GM18867 (cell line): ENCODE data around the gene VEGFC.

Experiments used
- ATAC-seq: cut with Tn5 transposase; IDR thresholded peaks from one replicate; pipeline ENCODE4 v1.9.1; 2021; ENCODE audit warnings: mild to moderate bottlenecking, moderate library complexity; ENCODE audit not compliant: unreplicated experiment

The VEGFC gene

GRCh38 chr4:176709417-176709816 is 83.3 kb downstream of the VEGFC start:
- ATAC-seq = no peak

GRCh38 chr4:176708771-176709311 is 83.9 kb downstream of the VEGFC start:
- ATAC-seq = no peak

DNA sequence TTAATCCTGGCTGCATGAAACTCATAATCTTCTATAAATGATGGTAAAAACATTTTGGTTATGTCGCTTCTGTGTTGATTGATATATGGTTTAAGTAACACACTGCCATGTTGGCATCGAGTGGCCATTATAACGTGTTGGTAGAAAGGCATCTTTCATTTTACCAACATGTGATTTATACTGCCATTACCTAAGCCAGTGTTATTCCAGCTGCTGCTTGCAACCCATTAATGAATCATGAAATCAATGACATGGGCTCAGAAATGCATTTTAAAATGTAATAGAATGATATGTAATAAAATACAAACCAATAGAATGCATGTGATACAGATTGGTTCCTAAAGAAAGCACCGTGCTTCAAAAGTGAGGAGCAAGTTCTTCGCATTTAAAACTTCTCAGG is 102.0 kb downstream of the VEGFC start:
- no peak for ATAC-seq

GRCh38 chr4:176680668-176681180 is 112.0 kb downstream of the VEGFC start:
- no peak for ATAC-seq

- ATAC-seq = no peak
These were observed 115.8 kb downstream of the VEGFC start for GRCh38 chr4:176676901-176677300.

DNA sequence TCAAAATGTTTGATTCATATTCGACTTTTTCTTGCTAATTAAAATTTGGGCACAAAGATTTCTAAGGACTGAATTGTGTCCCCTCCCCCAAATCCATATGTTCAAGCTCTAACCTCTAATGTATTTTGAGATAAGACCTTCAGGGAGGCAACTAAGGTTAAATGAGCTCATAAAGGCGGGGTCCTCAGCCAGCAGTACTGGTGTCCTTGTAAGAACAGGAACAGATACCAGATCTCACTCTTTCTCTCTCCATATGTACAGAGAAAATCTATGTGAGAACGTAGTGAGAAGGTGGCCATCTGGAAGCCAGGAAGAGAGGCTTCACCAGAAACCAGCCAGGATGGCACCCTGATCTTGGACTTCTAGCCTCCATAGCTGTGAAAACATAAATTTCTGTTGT is 116.9 kb downstream of the VEGFC start:
- no peak for ATAC-seq

DNA sequence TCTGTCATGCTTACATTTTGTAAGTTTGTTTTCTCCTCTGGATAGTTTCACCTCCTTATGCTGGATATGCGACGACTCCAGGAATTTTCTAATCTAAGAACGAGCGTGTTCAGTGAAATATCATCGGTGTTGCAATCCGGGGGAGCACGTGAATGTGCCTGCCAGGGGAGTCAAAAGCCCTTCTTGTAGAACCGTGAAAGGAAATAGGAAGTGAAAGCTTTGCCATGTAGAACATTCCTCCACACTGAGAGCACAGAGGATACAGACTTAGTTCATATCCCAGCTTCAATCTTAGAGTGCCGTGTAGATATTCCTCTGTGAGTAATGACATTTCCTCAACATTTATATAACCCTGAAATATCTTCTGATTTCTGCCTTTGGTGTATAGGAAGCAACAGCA is 121.2 kb downstream of the VEGFC start:
- no peak for ATAC-seq

GRCh38 chr4:176668324-176668723 is 124.4 kb downstream of the VEGFC start:
- ATAC-seq = no peak

- ATAC-seq = no peak
These were observed 127.8 kb downstream of the VEGFC start for GRCh38 chr4:176664964-176665363.

- ATAC-seq = no peak
These were observed 132.2 kb downstream of the VEGFC start for GRCh38 chr4:176660561-176660960.

- ATAC-seq = no peak
These were observed 136.6 kb downstream of the VEGFC start for GRCh38 chr4:176656108-176656507.

DNA sequence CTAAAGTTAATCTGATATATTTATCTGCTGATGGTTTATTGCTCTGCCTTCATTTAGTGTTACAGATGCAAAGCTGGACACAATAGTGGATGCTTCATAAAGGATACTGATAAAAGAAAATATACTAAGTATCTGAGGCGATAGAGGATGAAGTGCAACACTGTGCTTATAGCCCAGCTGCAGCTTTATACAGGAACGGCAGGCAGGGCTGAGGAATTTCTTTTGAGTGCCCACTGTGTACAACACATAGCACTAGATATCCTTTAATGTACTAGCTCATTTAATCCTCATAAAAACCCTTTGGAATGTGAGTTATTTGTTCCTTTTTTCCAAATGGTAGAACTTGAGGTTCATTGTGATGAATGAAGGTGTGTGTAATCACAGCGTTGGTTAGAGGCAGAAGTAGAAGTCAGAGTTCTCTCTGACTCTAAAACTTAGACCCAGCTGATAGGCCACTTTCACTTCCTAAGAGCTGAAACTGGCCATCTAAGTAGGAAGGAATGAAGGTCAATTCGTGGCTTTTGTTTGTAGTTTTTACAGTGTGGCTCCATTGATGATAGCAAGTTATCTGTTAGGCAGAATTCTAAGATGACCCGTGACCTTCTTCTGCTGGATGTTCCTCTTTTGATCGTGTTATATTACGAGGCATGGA is 138.0 kb downstream of the VEGFC start:
- ATAC-seq = no peak

GRCh38 chr4:176653401-176654220 is 139.1 kb downstream of the VEGFC start:
- no peak for ATAC-seq

DNA sequence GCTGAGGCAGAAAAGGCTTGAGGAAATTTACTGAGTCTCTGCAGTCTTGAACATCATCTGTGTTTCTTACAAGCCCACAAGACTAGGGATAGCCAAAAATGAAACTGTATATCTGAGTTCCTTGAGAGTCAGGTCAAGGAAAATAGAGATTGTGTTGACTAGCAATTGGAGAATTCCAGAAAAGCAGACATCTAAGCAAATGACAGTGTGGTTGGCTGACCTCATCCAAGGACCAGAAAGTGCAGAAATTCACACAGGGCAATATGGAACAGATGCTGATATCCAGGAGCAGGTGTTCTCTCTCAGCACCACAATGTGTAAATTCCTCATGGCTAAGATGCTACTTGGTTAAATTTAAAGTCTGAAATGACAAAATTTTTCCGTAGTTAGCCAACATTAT is 146.4 kb downstream of the VEGFC start:
- no peak for ATAC-seq

- ATAC-seq = no peak
These were observed 147.3 kb downstream of the VEGFC start for GRCh38 chr4:176645246-176645960.

DNA sequence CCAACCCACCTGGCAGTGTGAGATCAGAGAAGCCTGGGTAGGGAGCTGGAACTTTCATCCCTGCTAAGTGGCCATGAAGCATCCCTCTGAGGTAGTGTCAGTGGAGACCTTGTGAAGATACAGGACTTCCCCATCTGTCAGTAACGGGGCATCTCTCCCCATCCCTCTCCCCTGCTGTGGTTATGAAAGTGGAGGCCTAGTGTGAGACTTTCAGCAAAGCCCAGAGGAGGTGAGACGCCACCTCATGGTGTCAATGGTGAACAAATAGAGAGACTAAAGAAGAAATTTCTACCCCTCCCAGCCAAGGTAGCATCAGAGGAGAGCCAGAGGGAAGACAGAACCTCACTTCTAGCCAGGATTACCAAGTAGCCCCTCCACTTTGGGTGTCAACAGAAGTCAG is 150.2 kb downstream of the VEGFC start:
- peak; percentile 98 for ATAC-seq

DNA sequence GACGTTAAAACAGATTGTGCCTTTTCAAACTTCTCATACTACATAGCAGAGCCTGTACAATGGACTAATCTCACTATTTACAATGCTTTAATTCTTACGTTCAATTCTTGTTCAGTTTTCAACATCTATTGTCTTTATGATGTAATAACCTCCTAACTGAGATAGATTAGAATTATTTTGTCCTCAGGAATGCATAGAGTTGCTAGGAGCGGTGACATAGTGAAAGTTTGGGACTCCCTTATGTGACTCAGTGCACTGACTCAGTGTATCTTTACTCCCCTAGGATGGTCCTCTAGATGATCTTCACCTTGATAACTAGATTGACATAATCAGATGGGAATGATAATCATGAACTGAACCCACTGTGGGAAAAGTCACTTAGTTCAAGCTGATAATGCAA is 151.5 kb downstream of the VEGFC start:
- no peak for ATAC-seq

DNA sequence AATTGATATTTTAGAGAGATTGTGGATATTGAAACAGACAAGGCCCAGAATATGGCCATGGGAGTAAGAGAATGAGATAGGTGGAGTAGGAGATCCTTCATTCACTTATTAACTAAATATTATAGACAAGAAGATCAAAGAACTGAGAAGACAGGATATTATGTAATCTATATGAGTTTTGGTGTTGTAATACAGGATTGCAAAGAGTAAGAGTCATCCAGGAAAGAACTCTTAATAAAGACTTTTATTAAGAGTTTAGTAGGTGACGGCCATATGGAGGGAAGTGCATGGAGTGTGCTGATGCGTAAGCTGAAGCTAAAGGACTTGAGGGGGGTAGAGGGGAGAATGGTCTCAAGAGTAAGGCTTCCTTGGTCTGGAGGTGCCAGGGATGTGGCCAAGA is 153.7 kb downstream of the VEGFC start:
- ATAC-seq = no peak

DNA sequence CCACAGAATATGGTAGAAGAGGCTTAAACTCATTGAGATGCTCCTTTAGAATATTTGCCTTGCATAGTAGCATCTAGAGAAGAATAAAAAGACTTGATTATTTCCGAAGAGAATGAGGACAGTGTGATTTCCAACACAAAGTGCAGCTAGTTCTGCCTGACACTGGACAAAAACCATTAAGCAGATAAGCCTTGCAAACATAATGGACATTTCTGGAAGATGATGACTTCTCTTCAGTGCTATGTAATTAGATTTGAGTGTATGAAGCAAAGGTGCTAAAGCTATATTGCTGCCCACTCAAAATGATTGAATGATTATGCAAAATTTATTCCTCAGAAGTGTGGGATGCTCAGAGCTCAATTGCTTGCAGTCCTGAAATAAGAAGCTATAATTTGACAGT is 156.4 kb downstream of the VEGFC start:
- ATAC-seq = no peak

GRCh38 chr4:176635372-176636261 is 157.1 kb downstream of the VEGFC start:
- ATAC-seq = no peak
